Stimulated activated CD4-positive, alpha-beta T cell treated with anti-CD3 and anti-CD28 coated beads, Interleukin-4, amount 100 ng/mL, for 24 hours (primary cell): ENCODE measurements around the gene FBXO44.

ENCODE experiments used
- DNase-seq: peaks from one replicate; pipeline ENCODE4 v3.0.0-alpha.2; 2020

The FBXO44 gene

DNA sequence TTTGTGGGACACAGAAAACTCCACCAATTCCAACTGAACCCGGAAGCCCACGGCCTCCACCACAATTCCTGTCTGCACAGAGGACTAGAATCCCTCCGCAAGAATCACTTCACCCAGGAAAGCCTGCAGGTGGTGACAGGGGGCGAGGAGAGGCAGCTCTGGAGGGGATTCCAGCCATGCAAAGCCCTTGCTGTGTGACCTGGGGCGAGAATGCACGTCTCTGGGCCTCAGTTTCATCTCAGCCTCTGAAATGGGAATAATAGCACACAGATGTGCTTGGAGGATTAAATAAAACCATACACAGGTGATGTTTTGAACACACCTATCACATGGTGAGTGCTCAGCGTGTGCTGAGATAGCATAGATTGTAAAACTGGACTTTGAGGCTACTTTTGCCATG lies 14.6 kb upstream of the FBXO44 start:
- DNase-seq = no peak

DNA sequence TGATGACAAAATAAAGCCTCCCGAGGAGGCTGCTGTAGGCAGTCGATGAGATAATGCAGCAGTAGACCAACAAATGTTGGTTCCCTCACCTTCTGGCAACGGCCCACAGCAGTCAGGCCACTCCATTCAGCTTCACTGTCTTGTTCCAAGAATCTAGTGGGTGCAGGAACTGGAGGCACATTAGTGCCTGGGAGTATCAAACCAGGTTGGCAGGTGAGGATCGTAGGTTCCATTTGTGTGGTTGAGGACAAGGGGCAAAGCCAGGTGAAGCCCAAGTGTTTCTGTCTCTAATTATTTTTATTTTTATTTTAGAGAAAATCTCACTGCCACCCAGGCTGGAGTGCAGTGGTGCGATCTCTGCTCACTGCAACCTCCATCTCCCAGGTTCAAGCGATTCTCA lies 13.7 kb upstream of the FBXO44 start:
- DNase-seq = no peak

DNA sequence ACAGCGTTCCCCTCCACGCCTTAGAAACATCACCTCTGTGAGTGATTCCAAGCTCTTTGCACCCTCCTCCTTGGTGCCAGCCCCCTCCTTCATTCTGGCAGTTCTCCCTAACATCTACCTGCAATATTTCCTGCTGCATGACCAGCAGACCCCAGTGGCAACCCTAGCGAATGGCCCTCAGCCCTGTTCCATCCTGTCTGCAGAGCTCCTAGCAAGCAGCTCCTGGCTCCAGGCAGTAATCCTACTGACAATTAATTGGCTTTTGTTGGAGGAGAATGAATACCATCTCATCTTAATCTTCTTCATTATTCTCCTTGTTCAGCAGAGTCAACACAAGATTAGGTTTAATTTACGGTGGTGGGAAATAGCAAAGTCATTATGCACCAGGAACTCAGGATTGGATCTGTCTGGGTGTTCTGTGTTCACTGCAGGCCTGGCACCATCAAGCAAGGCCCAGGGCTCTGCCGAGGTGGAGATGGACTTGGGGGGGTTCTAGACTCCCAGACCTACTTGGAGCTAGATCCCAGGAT lies 12.8 kb upstream of the FBXO44 start:
- DNase-seq = no peak

DNA sequence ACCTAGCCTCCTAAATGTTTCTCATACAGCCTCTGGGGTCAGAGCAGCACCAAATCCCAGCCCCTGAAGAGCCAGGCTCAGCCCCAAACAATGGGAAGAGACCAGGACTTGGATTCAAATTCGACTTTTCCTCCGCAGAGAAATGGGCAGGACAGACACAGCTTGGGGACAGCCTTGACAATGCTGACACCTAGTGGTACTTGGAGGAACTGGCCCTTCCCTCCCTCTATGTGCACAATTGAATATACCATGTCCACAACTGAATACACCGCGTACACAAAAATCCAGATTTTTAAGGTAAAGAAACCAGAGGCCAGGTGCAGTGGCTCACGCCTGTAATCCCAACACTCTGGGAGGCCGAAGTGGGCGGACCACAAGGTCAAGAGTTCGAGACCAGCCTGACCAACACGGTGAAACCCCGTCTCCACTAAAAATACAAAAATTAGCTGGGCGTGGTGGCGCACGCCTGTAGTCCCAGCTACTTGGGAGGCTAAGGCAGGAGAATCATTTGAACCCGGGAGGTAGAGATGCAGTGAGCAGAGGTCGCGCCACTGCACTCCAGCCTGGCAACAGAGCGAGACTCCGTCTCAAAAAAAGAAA lies 12.2 kb upstream of the FBXO44 start:
- peak; percentile 79 for DNase-seq

DNA sequence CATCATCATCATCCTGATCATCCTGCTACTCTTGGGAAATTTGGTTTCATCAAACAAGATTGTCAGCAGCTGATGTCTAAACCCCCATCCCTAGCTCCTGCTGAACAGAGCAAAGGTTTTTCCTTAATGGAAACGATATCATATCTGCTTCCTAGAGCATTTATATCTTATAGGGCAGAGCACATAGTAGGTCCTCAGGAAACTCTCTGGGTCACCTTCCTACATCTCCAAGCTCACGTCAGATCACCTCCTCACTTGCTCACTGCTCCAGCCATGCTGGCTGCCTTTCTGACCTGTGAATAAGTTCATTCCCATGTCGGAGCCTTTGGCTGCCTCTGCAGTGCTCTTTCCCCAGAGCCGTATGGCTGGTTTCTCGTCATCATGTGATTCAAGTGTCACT lies 10.9 kb upstream of the FBXO44 start:
- DNase-seq = no peak

DNA sequence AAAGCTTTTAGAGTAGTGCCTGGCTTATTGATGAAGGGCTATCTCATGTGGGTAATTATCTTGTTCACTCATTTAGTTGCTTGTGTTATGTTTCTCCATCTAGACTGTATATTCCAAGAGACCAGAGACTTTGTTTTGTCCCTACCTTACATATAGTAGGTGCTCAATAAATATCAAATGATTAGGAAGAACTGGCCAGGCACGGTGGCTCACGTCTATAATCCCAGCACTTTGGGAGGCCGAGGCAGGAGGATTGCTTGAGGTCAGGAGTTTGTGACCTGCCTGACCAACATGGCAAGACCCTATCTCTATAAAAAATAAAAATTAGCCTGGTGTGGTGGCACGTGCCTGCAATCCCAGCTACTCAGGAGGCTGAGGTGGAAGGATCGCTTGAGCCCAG lies 9.4 kb upstream of the FBXO44 start:
- DNase-seq = no peak

DNA sequence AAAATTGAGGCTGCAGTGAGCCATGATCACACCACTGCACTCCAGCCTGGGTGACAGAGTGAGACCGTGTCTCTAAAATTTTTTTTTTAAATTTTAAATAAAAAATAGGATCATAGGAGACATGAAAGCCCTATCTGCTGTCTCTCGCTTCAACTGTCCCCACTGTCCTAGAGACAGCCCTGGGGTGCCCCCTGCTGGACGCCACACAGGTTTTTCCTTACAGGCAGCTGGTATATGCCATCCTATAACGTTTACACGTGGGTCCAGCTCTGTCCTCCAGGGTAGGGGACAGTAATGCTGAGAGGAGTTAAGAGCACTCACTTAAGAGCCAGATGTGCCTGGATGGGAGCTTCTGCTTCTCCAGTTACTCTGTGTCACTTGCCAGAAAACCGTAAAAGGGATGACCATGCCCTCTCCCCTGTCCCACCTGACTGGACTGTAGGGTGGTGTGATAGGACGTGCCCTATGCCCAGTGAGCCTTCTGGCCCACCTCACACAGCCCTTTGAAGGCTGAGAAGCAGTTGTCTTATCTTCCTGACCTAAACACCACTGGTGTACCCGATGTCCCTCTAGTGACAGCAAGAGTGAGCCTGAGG lies 8.9 kb upstream of the FBXO44 start:
- DNase-seq = peak; percentile 85

DNA sequence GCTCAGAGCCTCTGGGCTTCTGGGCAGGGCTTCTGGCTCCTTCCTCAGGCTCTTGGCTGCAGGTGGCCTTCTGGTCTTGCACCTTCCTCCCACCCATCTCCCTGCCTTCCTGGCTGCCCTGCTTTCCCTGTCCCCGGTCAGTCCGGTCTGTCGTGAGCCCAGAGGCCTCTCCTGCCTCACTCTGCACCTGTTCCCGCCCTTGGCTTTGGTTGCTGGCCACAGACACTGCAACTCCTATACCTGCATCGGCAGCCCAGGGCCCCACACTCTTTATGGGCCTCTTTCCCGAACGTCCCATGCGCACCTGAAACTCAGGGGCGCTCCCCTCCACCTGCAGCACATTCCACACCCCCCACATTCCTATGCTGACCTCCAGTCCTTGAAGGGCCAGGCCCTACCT lies 8.4 kb upstream of the FBXO44 start:
- DNase-seq = no peak

DNA sequence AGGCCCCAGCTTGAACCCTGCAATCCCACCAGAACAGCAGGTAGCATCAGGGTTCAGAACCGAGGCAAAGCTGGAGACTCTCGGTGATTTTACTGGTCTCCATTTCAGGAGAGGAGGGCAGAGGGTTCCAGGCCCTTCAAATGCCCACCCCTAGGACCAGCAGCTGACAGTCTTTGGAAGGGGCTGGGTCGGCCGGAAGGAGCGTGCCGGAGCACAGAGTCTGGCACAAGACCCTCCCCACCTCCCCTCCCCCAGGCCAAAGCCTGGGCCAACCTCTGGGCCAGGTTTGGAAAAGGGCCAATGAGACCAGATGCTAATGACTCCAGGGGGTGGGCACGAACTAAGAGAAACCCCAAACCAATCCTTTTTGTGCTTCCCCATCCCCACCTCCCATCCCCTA lies 7.3 kb upstream of the FBXO44 start:
- DNase-seq = no peak

DNA sequence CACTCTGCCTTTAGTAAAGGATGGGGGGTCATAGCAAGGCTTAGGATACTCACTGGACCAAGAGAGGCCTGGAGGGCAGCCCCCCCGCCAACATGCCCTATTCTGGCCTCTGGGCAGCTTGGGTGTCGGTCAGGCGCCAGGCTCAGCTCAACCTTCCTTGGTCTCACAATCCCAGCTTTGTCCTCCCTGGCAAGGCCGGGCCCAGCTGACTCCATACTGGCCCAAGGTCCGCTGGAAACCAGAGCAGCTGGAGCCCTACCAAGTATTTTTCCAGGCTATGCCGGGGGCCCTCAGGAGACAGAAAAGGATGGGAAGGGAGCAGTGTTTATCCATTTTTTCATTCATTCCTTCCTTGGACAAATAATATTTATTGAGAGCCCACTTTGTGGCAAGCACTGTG lies 6.6 kb upstream of the FBXO44 start:
- no peak for DNase-seq

DNA sequence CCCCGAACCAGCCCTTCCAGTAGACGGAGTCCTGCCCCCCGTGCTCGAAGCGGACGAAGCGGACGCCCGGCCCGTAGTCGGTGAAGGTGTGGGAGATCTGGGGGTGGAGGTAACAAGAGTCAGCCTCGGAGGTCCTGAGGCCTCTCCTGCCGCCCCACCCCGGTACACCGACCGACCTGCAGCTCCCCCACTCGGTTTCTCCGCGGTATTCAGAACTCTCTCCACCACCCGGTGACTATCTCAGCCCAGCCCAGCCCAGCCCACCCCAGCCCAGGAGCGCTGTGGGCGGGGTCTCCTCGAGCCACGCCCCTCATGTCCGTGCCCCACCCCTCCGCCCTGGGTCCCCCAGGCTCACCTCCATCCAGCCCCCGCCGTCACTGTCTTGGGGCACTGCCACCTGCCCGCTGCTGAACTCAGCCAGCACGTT lies 5.9 kb upstream of the FBXO44 start:
- peak; percentile 38 for DNase-seq

DNA sequence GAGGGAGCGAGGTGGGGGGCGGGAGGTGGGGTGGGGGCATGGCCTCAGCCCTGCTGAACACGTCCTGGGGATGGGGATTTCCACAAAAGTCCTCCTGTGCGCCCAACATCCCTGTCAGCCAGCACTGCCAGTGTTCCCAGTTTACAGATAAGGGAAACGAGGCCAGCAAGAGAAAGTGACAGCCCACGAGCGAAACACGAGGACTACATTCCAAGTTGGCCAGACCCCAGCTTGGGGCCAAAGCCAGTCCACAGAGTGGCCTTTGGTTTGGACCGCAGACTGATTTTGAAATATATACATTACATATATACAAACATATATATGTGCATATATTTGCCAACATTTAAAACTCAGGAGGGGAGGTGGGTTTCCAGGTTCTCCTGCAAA lies 5.4 kb upstream of the FBXO44 start:
- no peak for DNase-seq

DNA sequence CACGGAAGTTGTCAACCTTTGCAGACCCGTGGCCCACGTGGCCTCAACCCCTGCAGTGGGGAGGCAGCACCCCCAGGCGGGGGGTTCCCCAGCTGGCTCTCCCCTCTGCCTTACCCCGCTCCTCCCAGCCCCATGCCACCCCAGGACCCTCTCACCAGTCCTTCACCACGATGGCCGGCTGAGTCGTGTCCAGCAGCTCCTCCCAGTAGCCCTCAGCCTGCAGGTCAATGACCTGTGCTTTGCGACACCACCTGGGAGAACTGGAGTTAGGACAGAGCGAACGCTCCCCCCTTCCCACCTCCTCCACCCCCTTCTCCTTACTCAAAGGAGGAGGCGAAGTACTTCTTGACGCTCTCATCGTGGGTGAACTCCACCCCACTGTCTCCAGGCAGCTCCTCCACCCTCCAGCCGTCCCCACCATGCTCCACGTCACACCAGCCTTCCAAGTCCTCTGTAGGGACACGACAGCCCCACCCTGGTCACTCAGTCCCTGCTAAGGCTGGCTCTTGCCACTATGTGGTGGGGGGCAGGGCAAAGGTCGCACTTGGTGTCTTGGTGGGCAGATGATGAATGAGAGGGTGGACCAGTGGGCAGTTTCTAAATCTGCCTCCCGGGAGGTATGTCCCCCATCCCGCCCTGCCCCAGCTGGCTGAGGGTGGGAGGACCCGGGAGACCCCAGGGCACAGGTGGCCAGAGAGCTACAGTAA lies 4.9 kb upstream of the FBXO44 start:
- no peak for DNase-seq

DNA sequence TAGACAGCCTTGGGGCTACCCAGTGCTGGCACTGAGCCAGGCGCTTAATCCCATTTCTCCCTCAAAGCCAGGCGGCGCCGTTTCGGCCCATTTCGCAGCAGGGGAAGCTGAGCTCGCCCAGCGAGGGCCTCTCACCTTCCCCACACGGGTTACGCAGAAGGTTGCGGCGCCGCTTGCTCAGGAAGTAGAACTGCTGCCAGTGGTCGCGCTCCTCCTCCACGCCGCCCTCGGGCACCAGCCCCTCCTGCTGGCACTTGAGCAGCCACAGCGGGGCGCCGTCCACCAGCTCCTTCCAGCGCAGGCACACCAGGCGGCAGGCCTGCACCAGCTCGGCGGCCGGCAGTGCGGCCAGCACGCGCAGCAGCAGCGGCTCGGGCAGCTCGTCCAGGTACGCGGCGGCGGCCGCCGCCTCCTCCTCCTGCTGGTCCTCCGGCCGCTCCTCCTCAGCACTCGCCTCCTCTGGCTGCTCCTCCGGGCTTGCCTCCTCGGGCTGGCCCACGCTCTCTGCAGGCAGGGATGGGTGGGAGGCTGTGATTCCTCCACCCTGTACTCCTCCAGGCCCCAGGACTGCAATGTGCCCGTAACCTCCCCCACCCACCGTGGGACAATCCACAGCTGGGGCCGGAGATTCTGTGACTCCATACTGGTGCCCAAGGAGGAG lies 4.2 kb upstream of the FBXO44 start:
- peak; percentile 80 for DNase-seq

DNA sequence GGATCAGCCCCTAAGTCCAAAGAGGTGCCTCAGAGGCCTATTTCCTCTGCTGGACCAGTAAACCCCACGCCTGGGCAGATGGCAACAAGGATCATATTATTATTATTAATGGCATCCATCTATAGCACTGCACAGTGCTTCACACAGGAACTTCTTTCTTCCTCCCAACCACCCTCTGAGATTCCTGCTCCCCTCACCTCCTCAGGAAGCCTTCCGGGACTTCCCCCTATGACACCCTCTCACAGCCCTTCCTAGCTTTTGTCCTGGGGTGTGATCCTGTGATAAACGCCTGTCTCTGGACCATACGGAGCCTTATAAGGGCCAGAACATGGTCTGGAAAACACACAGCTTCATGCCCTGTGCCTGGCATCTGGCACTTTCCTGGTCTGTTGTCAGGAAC lies 3.7 kb upstream of the FBXO44 start:
- no peak for DNase-seq

DNA sequence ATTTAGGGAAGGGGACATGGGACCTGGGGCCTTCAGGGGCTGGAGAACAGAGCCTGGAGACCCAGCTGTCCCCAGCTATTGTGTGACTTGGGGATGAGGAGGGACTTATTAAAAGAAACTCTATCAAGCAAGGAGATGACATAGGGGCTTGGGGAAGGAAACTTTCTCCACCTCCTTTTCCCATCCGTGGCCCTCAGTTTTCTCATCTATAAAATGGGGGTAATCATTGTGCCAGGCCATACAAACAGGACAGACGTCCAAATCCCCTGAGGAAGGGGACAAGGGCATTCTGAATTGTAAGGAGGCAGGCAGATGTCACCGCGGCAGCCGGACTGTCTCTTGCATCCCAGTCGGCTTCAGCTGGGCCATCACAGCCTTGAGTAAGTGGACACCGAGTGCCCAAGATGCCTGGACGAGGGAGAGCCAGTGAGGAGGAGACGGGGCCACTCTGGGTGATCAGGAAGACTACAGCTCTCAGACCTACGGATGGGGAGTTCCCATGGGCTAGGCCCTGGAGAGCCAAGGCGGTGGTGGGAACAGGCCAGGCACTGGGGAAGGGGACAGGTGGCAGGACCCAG lies 2.4 kb upstream of the FBXO44 start:
- no peak for DNase-seq

DNA sequence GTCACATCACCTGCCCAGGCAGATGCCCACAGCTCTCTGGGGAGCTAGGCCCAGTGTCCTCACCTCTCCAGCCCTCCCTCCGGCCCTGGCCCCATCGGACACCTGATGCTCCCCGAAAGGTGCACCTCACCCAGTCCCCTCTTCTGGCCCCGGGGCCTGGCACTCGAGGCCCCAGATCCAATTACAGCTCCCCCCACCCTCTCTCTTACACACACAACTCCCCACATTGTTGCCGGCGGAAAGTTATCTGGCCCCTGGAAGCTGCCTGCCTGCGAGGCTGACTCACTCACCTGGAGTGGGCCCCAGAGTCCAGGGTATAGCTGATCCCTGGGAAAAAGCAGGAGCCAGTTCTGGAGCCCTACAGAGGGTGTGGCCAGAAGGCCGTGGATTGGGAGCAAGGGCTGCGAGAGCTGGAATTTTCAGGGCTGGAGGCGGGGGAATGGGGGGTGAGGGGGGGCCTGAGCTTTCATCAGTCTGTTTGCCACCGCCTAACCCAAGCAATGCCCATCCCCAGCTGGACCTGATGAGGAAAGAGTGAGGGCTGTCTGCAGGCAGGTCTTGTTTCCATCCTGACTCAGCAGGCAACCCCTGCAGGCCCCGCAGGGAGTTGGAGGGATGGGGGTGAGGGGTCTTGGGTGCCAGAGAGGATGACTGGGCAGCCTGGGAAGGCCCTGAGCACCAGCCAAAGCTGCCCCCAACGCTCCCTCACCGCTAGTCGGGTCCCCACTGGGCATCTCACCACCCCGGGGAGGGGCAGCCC lies 1.4 kb upstream of the FBXO44 start:
- DNase-seq = no peak

DNA sequence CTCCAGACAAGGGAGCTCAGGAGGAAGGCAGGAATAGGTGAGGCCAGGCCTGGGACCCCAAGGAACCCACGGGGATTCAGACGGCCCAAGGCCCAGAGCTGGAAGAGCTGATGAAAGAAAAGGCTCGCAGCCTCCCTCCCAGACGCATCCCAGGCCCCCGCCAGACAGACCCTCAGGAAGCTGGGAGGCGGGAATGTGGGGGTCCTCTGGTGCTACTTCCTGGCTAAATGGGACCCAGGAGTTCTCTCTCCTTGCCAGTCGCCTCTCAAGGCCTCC lies 878 bp upstream of the FBXO44 start:
- DNase-seq = no peak

DNA sequence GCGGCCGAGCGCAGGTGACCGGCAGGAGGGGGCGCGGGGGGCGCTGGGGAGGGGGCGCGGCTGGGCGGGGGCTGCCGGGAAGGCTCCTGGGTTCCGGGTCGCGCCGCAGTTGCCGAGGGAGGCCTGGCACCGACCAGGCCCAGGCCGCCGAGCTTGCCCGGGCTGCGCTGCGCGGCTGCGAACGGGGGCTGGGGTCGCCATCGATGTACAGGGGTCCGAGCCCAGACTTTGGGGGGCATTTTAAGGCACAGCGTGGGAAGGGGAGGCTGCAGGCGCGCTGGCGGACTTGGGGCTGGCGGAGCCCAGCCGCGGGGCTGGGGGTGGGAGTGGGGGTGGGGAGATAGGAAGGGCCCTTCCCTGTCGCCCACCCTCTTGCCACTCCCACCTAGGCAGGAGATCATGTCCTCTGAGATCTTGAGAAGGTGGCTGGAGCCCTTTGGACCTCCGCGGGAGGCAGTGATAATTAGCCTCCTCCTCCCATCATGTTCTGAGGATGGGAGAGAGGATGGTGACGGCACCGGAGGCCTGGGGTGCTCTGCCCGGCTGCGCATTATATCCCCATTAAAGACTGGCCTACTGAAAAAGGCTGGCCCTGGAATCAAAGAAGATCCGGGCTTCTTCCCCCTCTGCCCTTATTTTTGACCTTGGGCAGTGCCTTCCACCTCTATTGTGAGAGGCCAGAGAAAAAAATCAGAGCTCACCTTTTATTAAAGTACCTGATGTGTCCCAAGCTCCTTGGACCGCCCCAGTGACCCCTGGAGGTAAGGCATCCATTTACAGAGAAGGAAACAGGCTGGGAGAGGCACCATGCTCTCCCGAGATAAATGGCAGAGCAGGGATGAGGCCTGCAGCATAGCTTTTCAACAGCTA lies 497 bp downstream of the FBXO44 start:
- no peak for DNase-seq

DNA sequence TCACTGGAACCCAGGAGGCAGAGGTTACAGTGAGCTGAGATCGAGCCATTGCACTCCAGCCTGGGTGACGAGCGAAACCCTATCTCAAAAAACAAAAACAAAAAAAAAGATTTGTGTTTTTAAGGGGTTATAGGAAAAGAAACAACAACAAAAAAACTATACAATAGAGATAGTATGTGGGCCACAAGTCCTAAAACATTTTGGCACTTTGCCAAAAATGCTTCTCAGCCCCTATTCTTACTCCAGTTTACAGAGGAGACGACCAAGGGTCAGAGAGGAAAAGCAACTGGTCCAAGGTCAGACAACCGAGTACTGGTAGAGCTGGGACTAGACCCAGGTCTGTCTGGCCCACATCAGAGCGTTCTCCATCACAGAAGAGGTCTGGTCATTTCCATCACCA lies 3.0 kb downstream of the FBXO44 start:
- no peak for DNase-seq

DNA sequence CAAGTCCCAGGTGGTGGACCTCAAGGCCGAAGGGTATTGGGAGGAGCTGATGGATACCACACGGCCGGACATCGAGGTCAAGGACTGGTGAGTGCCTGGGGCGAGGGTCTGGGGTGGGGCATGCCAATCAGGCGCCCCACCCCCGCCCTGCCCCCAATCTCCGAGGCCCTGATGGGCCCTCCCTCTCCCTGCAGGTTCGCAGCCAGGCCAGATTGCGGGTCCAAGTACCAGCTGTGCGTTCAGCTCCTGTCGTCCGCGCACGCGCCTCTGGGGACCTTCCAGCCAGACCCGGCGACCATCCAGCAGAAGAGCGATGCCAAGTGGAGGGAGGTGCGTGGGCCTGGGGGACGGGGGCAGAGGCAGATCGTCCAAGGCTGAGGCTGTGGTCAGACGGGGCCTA lies 3.9 kb downstream of the FBXO44 start:
- DNase-seq = no peak

DNA sequence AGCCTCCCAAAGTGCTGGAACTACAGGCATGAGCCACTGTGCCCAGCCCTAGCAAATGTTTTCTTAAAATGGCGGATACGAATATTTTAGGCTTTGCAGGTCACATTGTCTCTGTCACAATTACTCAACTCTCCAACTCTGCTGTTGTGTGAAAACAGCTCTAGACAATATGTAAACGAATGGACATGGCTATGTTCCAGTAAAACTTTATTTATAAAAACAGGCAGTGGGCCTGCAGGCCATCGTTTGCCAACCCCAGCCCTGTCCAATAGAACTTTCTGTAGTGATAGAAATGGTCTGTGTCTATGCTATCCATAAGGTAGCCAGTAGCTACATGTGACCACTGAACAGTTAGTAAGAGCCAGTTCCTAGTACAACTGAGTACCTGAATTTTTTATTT lies 5.1 kb downstream of the FBXO44 start:
- DNase-seq = no peak
